ENCODE results near the gene CALCB.

The CALCB gene

DNA sequence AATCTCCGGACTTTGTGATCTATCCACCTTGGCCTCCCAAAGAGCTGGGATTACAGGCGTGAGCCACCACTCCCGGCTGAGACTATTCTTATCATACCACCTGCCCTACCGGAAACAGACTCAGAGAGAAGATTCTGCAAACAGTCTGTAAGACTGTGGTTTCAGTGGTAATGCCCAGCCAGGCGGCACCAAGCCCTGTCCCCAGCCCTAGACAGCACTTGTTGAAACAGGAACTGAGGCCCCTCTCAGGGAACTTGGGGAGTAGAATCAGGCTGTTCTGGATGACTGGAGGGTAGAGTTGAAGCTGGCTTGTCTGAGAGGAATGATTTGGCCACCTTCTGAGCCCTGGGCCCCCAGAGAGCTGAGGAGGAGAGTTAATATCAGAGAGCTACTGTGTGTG, 40.0 kb downstream of the CALCB start:
- no peak for TF ChIP-seq CTCF (conservative IDR thresholded peaks at IDR 0.05)
- H3K27ac ChIP-seq = no peak overlapping the region

GRCh38 chr11:15114501-15115475, 41.4 kb downstream of the CALCB start, which contains the start of gene INSC:
INSC (plus strand) TSS chr11:15114923; CDS start chr11:15149175, 34,252 bp downstream.
- no peak for TF ChIP-seq CTCF (conservative IDR thresholded peaks at IDR 0.05)
- no peak within 1 kb of the TSS for H3K27ac ChIP-seq

GRCh38 chr11:15115686-15116085, 42.3 kb downstream of the CALCB start:
- TF ChIP-seq CTCF (conservative IDR thresholded peaks at IDR 0.05) = no peak
- no peak overlapping the region for H3K27ac ChIP-seq

GRCh38 chr11:15117751-15118150, 44.4 kb downstream of the CALCB start:
- no peak overlapping the region for H3K27ac ChIP-seq
- TF ChIP-seq CTCF (conservative IDR thresholded peaks at IDR 0.05) = no peak

- TF ChIP-seq CTCF (conservative IDR thresholded peaks at IDR 0.05) = no peak
- H3K27ac ChIP-seq = no peak overlapping the region
These were observed 45.0 kb downstream of the CALCB start for GRCh38 chr11:15118431-15118830.

- TF ChIP-seq CTCF (conservative IDR thresholded peaks at IDR 0.05) = no peak
- H3K27ac ChIP-seq = no peak overlapping the region
These were observed 46.0 kb downstream of the CALCB start for GRCh38 chr11:15119352-15119751.

DNA sequence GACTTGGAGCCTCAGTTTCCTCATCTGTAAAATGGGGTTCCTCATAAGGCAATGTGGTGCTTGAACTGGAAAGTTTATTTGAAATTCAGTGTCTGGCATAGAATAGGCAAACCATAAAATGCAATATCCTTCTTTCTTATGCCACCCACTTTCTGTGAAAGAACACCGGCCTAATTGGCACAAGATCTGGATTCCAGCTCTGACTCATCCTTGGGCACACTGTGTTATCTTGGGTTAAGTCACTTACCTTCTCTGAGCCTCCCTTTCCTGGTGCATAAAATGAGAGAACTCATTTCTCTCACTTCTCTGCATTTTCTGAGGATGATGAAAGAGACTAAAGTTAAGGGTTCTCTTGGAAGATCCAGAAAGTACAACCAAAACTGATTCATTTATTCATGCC, 46.4 kb downstream of the CALCB start:
- H3K27ac ChIP-seq = no peak overlapping the region
- TF ChIP-seq CTCF (conservative IDR thresholded peaks at IDR 0.05) = no peak

Data from VCaP (cell line).